ENCODE results near the gene CADPS2.

DNA sequence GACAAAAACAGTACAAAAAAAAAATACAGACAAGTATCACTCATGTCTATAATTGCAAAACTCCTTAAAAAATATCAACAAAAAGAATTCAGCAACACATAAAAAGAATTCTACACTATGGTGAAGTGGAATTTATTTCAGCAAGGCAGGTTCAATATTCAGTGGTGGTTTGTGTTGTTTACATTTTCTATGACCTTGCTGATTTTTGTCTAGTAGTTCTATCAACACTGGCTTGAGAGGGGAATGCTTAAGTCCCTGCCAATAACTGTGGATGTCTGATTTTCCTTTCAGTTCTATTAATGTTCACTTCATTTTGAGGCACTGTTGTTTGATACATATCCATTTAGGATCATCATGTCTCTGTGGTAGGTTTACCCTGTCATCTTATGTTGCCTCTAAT lies 58.5 kb downstream of the CADPS2 start:
- TF ChIP-seq POLR2A (IDR thresholded peaks at IDR 0.05) (no peak), POLR2AphosphoS5 (IDR thresholded peaks at IDR 0.05) (no peak)
- TF ChIP-seq, protein P1, sequence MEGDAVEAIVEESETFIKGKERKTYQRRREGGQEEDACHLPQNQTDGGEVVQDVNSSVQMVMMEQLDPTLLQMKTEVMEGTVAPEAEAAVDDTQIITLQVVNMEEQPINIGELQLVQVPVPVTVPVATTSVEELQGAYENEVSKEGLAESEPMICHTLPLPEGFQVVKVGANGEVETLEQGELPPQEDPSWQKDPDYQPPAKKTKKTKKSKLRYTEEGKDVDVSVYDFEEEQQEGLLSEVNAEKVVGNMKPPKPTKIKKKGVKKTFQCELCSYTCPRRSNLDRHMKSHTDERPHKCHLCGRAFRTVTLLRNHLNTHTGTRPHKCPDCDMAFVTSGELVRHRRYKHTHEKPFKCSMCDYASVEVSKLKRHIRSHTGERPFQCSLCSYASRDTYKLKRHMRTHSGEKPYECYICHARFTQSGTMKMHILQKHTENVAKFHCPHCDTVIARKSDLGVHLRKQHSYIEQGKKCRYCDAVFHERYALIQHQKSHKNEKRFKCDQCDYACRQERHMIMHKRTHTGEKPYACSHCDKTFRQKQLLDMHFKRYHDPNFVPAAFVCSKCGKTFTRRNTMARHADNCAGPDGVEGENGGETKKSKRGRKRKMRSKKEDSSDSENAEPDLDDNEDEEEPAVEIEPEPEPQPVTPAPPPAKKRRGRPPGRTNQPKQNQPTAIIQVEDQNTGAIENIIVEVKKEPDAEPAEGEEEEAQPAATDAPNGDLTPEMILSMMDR (IDR thresholded peaks at IDR 0.05) = no peak
